HG02610 (cell line): ENCODE measurements around the gene ATP10A.
A peak's percentile ranks its signal among the peaks of the same experiment; 100 is the strongest.
"Not testable (repeated sequence)": the region's sequence is repeated elsewhere in the genome, so short reads cannot be mapped to it uniquely, and the experiment has no call there.

ENCODE experiments used
- ATAC-seq: cut with Tn5 transposase; IDR thresholded peaks from one replicate; pipeline ENCODE4 v1.9.1; 2021; ENCODE audit warnings: mild to moderate bottlenecking, moderate library complexity; ENCODE audit not compliant: unreplicated experiment

ATP10A gene

GRCh38 chr15:25859838-25860645 lies 3.1 kb downstream of the ATP10A start:
- no peak for ATAC-seq

GRCh38 chr15:25858952-25859760 lies 4.0 kb downstream of the ATP10A start:
- no peak for ATAC-seq

GRCh38 chr15:25856059-25856458 lies 7.1 kb downstream of the ATP10A start:
- ATAC-seq = not testable (repeated sequence)

GRCh38 chr15:25852661-25853524 lies 10.2 kb downstream of the ATP10A start:
- ATAC-seq = no peak

GRCh38 chr15:25852027-25852426 lies 11.1 kb downstream of the ATP10A start:
- no peak for ATAC-seq

GRCh38 chr15:25850154-25851111 lies 12.7 kb downstream of the ATP10A start:
- ATAC-seq = peak; percentile 69

GRCh38 chr15:25849157-25849921 lies 13.8 kb downstream of the ATP10A start:
- ATAC-seq = no peak

- no peak for ATAC-seq
These were observed 14.4 kb downstream of the ATP10A start for GRCh38 chr15:25848784-25849156.

- no peak for ATAC-seq
These were observed 14.8 kb downstream of the ATP10A start for GRCh38 chr15:25848325-25848724.

- ATAC-seq = no peak
These were observed 16.1 kb downstream of the ATP10A start for GRCh38 chr15:25847051-25847450.

GRCh38 chr15:25846377-25846776 lies 16.8 kb downstream of the ATP10A start:
- ATAC-seq = no peak

GRCh38 chr15:25844981-25845680 lies 18.0 kb downstream of the ATP10A start:
- ATAC-seq = no peak

GRCh38 chr15:25844542-25844941 lies 18.6 kb downstream of the ATP10A start:
- no peak for ATAC-seq

- no peak for ATAC-seq
These were observed 19.1 kb downstream of the ATP10A start for GRCh38 chr15:25844076-25844475.

- no peak for ATAC-seq
These were observed 23.4 kb downstream of the ATP10A start for GRCh38 chr15:25839638-25840156.

- ATAC-seq = no peak
These were observed 24.3 kb downstream of the ATP10A start for GRCh38 chr15:25838871-25839195.

- no peak for ATAC-seq
These were observed 24.8 kb downstream of the ATP10A start for GRCh38 chr15:25838191-25838870.

GRCh38 chr15:25832158-25832557 lies 31.0 kb downstream of the ATP10A start:
- ATAC-seq = no peak
